Peyer's patch (tissue), 4 donors: ENCODE measurements around the gene ZNF513.
A peak's percentile ranks its signal among the peaks of the same experiment; 100 is the strongest.

Experiments
- CTCF ChIP-seq, 6 experiments: fragments of 450-650 bp in 4 of 6; fragments of 200-600 bp in 2 of 6; sonication (generic) in 1 of 6; IDR thresholded peaks; one replicate each; pipeline ENCODE4 v1.5.1; 2017 to 2019; ENCODE audit warnings: antibody characterized with exemption in 6 of 6, mild to moderate bottlenecking in 3 of 6, moderate library complexity in 1 of 6
- POLR2A ChIP-seq, 2 donors: fragments of 450-650 bp; IDR thresholded peaks; one replicate each; pipeline ENCODE4 v1.5.1; 2017; ENCODE audit warnings: antibody characterized with exemption in 2 of 2, mild to moderate bottlenecking in 2 of 2, moderate library complexity in 2 of 2

GRCh38 chr2:27379836-27380625, 503 bp downstream of the ZNF513 start:
- TF ChIP-seq CTCF (IDR thresholded peaks at IDR 0.05) (no peak), POLR2A (IDR thresholded peaks at IDR 0.05) (peak; percentile 42 to 50)
